ENCODE results near the gene PRKAG2.

GRCh38 chr7:151694441-151694827 is 182.5 kb downstream of the PRKAG2 start:
- TF ChIP-seq, protein P1, sequence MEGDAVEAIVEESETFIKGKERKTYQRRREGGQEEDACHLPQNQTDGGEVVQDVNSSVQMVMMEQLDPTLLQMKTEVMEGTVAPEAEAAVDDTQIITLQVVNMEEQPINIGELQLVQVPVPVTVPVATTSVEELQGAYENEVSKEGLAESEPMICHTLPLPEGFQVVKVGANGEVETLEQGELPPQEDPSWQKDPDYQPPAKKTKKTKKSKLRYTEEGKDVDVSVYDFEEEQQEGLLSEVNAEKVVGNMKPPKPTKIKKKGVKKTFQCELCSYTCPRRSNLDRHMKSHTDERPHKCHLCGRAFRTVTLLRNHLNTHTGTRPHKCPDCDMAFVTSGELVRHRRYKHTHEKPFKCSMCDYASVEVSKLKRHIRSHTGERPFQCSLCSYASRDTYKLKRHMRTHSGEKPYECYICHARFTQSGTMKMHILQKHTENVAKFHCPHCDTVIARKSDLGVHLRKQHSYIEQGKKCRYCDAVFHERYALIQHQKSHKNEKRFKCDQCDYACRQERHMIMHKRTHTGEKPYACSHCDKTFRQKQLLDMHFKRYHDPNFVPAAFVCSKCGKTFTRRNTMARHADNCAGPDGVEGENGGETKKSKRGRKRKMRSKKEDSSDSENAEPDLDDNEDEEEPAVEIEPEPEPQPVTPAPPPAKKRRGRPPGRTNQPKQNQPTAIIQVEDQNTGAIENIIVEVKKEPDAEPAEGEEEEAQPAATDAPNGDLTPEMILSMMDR (IDR thresholded peaks at IDR 0.05), result no peak
- no peak for TF ChIP-seq POLR2A (IDR thresholded peaks at IDR 0.05)
